Measurements from ENCODE around the gene PEX19. TPM values are rescaled to one million over a fixed set of nuclear protein-coding genes. Genes with fewer than 3 reads are reported as not detected.

Gene PEX19
- total RNA-seq, 1 experiment from 2014 or later = 50.1 TPM

DNA sequence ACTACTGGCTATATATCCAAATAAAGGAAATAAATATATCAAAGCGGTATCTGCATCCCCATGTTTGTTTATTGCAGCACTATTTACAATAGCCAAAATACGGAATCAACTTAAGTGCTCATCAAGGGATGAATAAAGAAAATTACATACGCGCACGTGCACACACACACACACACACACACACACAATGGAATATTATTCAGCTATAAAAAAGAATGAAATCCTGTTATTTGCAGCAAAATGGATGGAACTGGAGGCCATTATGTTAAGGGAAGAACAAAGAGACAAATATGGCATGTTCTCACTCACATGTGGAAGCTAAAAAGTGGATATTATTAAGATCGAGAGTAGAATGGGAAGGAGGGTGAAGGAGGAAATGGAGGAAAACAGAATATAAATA is 37.9 kb upstream of the PEX19 start:
- Histone ChIP-seq H3F3A (ENCODE audit: insufficient read depth, low read depth) (no peaks in the 10 kb centered on the region; the same call in 1 of the 2 replicates), H3K36me3 (ENCODE audit: low read depth) (peaks cover 41% of the 10 kb centered on the region), H3K27me3 (ENCODE audit: insufficient read depth, low read depth) (no peaks in the 10 kb centered on the region), H4K20me1 (ENCODE audit: insufficient read depth) (peaks cover 26% of the 10 kb centered on the region), H3K79me2 (ENCODE audit: low read depth) (no peaks in the 10 kb centered on the region), H3K9me3 (ENCODE audit: insufficient read depth, low read depth) (no peaks in the 10 kb centered on the region), H3K27ac (no peak overlapping the region), H2AFZ (no peak overlapping the region), H3K4me2 (no peak overlapping the region), H3K4me3 (no peak overlapping the region), H3K4me1 (replicated peaks; ENCODE audit: insufficient read depth) (no peaks in the 10 kb centered on the region), H3K9me2 (ENCODE audit: insufficient read depth) (no peaks in the 10 kb centered on the region)
- CTCF ChIA-PET = no interaction called here
- no TSS peak for BruUV-seq (replicated peaks)
- no peak for DNase-seq
- no peak for TF ChIP-seq EZH2 (IDR thresholded peaks at IDR 0.05; ENCODE audit: low read depth)
- no peak for TF ChIP-seq CTCF (conservative IDR thresholded peaks at IDR 0.05)
- intact Hi-C loops (cut with micrococcal nuclease; ENCODE audit: unreplicated experiment) = no loop called here
- POLR2A ChIA-PET (ENCODE audit: unreplicated experiment) = no interaction called here

DNA sequence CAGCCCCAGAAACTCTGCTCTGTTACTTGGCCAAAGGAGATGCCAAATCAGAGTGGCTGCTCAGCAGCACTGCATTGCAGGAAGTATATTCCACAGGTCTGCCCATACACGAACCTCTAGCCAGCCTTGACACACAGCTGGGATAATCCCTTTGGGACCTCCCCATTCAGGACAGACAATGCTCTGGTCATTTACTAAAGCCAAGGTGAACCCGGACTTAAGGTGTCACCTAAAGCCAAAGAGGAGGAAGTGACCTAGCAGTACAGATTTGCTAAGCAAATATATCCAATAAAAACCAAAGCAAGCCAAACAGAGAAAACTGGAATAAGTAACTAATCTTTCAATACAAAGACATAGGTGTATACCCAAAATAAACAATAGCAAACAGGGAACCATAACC is 30.4 kb upstream of the PEX19 start:
- no TSS peak for BruUV-seq (replicated peaks)

DNA sequence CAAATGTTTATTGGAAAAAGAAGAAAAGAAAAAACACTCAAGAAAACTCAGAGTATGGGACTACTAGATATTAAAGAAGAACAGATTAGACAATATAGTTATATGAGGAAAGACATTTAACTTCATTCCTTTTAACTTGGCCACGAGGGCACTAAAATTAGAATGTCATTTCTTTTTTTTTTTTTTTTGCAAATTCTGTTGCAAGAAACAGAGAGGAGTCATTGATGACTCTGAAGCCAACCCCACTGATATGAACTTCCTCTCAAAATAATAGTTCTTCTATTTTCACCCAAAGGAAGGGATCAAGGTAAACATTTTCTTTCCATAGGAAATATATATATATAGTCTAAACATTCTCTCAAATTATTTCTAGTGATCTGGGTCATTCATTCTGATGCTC is 24.6 kb upstream of the PEX19 start:
- BruUV-seq (replicated peaks) = no TSS peak
- no peaks in the 10 kb centered on the region for H3K79me2 ChIP-seq (ENCODE audit: low read depth)
- intact Hi-C loops (cut with micrococcal nuclease; ENCODE audit: unreplicated experiment) = no loop called here
- H3K9me3 ChIP-seq (ENCODE audit: insufficient read depth, low read depth) = no peaks in the 10 kb centered on the region
- H3K9me2 ChIP-seq (ENCODE audit: insufficient read depth) = no peaks in the 10 kb centered on the region
- no peaks in the 10 kb centered on the region for H3F3A ChIP-seq (ENCODE audit: insufficient read depth, low read depth)
- no peaks in the 10 kb centered on the region for H3K4me1 ChIP-seq (replicated peaks; ENCODE audit: insufficient read depth)
- H3K36me3 ChIP-seq (ENCODE audit: low read depth) = peaks cover 50% of the 10 kb centered on the region
- H2AFZ ChIP-seq = no peak overlapping the region
- H3K27ac ChIP-seq = no peak overlapping the region
- H3K27me3 ChIP-seq (ENCODE audit: insufficient read depth, low read depth) = no peaks in the 10 kb centered on the region
- no peak for TF ChIP-seq CTCF (conservative IDR thresholded peaks at IDR 0.05)
- CTCF ChIA-PET = no interaction called here
- 0 out of 2 replicates have a peak, but pooled peaks cover 4% of the 10 kb centered on the region for H4K20me1 ChIP-seq (ENCODE audit: insufficient read depth)
- POLR2A ChIA-PET (ENCODE audit: unreplicated experiment) = no interaction called here
- H3K4me3 ChIP-seq = no peak overlapping the region
- no peak overlapping the region for H3K4me2 ChIP-seq
- DNase-seq = no peak

More for the DNA sequence above, 30.4 kb upstream of the PEX19 start:
- TF ChIP-seq CTCF (conservative IDR thresholded peaks at IDR 0.05) (no peak), EZH2 (IDR thresholded peaks at IDR 0.05; ENCODE audit: low read depth) (no peak)
- CTCF ChIA-PET = no interaction called here
- Histone ChIP-seq H3K36me3 (ENCODE audit: low read depth) (peaks cover 77% of the 10 kb centered on the region), H3K79me2 (ENCODE audit: low read depth) (no peaks in the 10 kb centered on the region; the same call in 1 of the 2 replicates), H4K20me1 (ENCODE audit: insufficient read depth) (peaks cover 15% of the 10 kb centered on the region), H3K27me3 (ENCODE audit: insufficient read depth, low read depth) (no peaks in the 10 kb centered on the region), H3K9me3 (ENCODE audit: insufficient read depth, low read depth) (no peaks in the 10 kb centered on the region), H3K4me2 (no peak overlapping the region), H3K4me1 (replicated peaks; ENCODE audit: insufficient read depth) (no peaks in the 10 kb centered on the region), H2AFZ (no peak overlapping the region), H3K27ac (no peak overlapping the region), H3K9me2 (ENCODE audit: insufficient read depth) (no peaks in the 10 kb centered on the region), H3K4me3 (no peak overlapping the region), H3F3A (ENCODE audit: insufficient read depth, low read depth) (no peaks in the 10 kb centered on the region; the same call in 1 of the 2 replicates)
- POLR2A ChIA-PET (ENCODE audit: unreplicated experiment) = no interaction called here
- intact Hi-C loops (cut with micrococcal nuclease; ENCODE audit: unreplicated experiment) = no loop called here
- no peak for DNase-seq
